ENCODE data around the gene ALG1.
"Not testable (repeated sequence)": the region's sequence is repeated elsewhere in the genome, so short reads cannot be mapped to it uniquely, and the experiment has no call there.

Gene ALG1

DNA sequence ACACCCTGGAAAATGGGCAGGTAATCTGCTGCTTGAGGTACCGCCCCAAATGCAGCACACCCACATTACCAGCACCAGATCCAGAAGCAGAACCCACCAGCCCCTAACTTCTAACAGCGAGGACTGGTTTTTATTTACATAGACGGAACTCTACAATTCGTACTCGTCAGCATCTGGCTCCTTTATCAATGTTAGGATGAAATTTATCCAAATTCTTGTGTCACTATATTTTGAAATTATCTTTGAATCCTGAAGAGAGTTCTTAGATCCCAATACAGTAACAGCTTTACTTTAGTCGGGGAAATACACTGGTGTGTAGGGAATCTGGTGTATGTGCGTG lies 332 bp upstream of the ALG1 start:
- no peak overlapping the region for H3K23ac ChIP-seq (ENCODE audit: low read length)
- no peak overlapping the region for H2BK15ac ChIP-seq (replicated peaks; ENCODE audit: low read depth)
- DNase-seq = no peak
- no peak overlapping the region for H2BK120ac ChIP-seq (ENCODE audit: low read depth, low read length)
- H3K36me3 ChIP-seq (ENCODE audit: control insufficient read depth, insufficient read depth, low read length) = peaks cover 1% of the 10 kb centered on the region
- H2BK5ac ChIP-seq (ENCODE audit: low read length) = no peak overlapping the region
- H3K9ac ChIP-seq (ENCODE audit: low read length) = no peak overlapping the region
- H3K27ac ChIP-seq (ENCODE audit: low read depth, low read length) = no peak overlapping the region
- H3K79me1 ChIP-seq (ENCODE audit: low read length) = peaks cover 4% of the 10 kb centered on the region
- H3K4me3 ChIP-seq (ENCODE audit: low read length) = no peak overlapping the region
- no peaks in the 10 kb centered on the region for H3K27me3 ChIP-seq (ENCODE audit: insufficient read depth, low read length, poor library complexity)
- no peak overlapping the region for H3K18ac ChIP-seq (ENCODE audit: low read length)
- H4K5ac ChIP-seq (ENCODE audit: low read length) = peak overlapping the region; percentile 7
- no CpG with 5 or more reads among the region's 7 CpGs for WGBS (ENCODE audit: extremely low coverage, insufficient coverage, low lambda C conversion rate)
- H4K8ac ChIP-seq (ENCODE audit: low read depth, low read length) = no peak overlapping the region
- peaks cover 8% of the 10 kb centered on the region for H3K79me2 ChIP-seq (ENCODE audit: control insufficient read depth, insufficient read depth, low read length)
- H2AK5ac ChIP-seq (ENCODE audit: low read length) = no peak overlapping the region
- H3K4ac ChIP-seq (ENCODE audit: low read depth, low read length) = no peak overlapping the region
- no peaks in the 10 kb centered on the region for H3K4me1 ChIP-seq (ENCODE audit: control insufficient read depth, low read depth, low read length)
- H3K4me2 ChIP-seq (ENCODE audit: low read length) = no peak overlapping the region
- H3K56ac ChIP-seq (ENCODE audit: low read length) = no peak overlapping the region

DNA sequence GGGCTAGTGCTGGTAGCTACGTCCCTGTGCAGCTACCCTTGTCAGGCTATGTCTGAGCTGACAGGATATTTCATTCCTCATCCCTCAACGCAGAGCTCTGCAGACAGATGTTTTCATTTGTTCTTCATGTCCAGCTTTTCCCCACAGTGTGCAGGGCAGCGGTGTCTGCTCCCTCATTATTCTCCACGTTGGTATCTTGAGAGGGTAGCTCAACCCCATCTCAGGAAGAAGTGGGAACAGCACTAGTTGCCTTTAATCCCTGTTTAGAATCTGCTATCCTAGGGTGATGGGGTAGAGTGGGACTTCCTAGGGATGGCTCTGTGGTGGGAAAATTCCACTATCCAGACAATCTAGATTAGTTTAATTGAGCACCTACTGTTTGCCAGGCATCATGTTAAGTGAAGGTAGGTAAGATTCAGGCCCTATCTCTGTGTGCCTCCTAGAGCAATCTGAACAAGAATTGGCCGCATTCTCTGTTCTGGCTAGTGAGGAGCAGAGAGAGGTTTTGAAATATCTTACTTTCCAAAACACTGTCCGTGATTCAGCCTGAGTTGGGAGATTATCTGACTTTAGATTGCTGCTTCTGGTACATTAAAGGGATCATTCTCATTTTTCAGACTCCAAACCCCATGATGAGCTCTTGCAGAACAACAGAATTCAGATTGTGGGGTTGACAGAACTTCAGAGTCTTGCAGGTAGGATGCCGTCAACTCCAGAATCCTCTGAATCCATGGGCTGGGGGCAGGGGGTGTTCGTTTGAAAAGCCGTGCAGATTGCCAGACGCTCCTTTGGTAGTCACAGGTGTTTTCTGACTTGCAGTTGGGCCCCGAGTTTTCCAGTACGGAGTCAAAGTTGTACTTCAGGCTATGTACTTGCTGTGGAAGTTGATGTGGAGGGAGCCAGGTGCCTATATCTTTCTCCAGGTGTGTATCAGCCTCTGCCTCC lies 963 bp downstream of the ALG1 start:
- peaks cover 8% of the 10 kb centered on the region for H3K79me2 ChIP-seq (ENCODE audit: control insufficient read depth, insufficient read depth, low read length)
- no peak overlapping the region for H3K27ac ChIP-seq (ENCODE audit: low read depth, low read length)
- no peak overlapping the region for H3K4ac ChIP-seq (ENCODE audit: low read depth, low read length)
- H4K8ac ChIP-seq (ENCODE audit: low read depth, low read length) = no peak overlapping the region
- peak overlapping the region; percentile 84 for H3K4me3 ChIP-seq (ENCODE audit: low read length)
- no peaks in the 10 kb centered on the region for H3K27me3 ChIP-seq (ENCODE audit: insufficient read depth, low read length, poor library complexity)
- peak overlapping the region; percentile 96 for H3K4me2 ChIP-seq (ENCODE audit: low read length)
- H3K23ac ChIP-seq (ENCODE audit: low read length) = no peak overlapping the region
- no peak overlapping the region for H2BK15ac ChIP-seq (replicated peaks; ENCODE audit: low read depth)
- no peak overlapping the region for H3K18ac ChIP-seq (ENCODE audit: low read length)
- H3K36me3 ChIP-seq (ENCODE audit: control insufficient read depth, insufficient read depth, low read length) = peaks cover 5% of the 10 kb centered on the region
- H3K56ac ChIP-seq (ENCODE audit: low read length) = peak overlapping the region; percentile 94
- peak overlapping the region; percentile 87 for H3K9ac ChIP-seq (ENCODE audit: low read length)
- H2BK120ac ChIP-seq (ENCODE audit: low read depth, low read length) = no peak overlapping the region
- no peaks in the 10 kb centered on the region for H3K4me1 ChIP-seq (ENCODE audit: control insufficient read depth, low read depth, low read length)
- H2BK5ac ChIP-seq (ENCODE audit: low read length) = no peak overlapping the region
- H3K79me1 ChIP-seq (ENCODE audit: low read length) = peaks cover 4% of the 10 kb centered on the region
- peak overlapping the region; percentile 84 for H4K5ac ChIP-seq (ENCODE audit: low read length)
- peak overlapping the region; percentile 57 for H2AK5ac ChIP-seq (ENCODE audit: low read length)
- no CpG with 5 or more reads among the region's 12 CpGs for WGBS (ENCODE audit: extremely low coverage, insufficient coverage, low lambda C conversion rate)
- no peak for DNase-seq

DNA sequence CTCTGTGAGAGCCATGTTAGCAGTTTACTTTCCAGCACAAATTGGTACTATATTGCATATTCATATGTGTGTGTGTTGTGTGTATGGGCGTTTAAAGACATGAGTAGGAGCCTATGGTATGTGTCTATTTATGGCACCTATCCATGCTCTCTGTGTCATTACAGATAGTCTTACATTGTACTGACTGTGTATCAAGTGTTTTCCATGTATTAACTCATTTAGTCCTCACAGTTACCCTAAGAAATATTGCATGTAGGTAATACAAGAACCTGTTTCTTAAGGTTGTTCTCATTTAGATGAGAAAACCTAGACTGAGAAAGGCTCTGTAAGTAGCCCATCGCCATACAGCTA lies 1.6 kb downstream of the ALG1 start:
- no peak overlapping the region for H3K4me3 ChIP-seq (ENCODE audit: low read length)

DNA sequence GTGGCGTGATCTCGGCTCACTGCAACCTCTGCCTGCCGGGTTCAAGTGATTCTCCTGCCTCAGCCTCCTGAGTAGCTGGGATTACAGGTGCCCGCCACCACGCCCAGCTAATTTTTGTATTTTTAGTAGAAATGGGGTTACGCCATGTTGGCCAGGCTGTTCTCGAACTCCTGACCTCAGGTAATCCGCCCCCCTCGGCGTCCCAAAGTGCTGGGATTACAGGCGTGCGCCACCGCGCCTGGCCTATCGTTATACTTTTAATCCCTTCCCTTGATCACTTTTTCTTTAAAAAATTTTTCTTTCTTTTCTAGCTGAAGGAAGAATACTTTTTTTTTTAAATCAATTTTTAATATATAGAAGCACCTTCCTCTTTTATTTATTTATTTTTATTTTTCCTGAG lies 2.1 kb downstream of the ALG1 start:
- H3K27me3 ChIP-seq (ENCODE audit: insufficient read depth, low read length, poor library complexity); H3K4me3 ChIP-seq (ENCODE audit: low read length); H3K27ac ChIP-seq (ENCODE audit: low read depth, low read length); H3K4me1 ChIP-seq (ENCODE audit: control insufficient read depth, low read depth, low read length); H3K4ac ChIP-seq (ENCODE audit: low read depth, low read length); H2AK5ac ChIP-seq (ENCODE audit: low read length); H2BK120ac ChIP-seq (ENCODE audit: low read depth, low read length); H3K23ac ChIP-seq (ENCODE audit: low read length); H3K79me1 ChIP-seq (ENCODE audit: low read length); H2BK5ac ChIP-seq (ENCODE audit: low read length); H3K56ac ChIP-seq (ENCODE audit: low read length); DNase-seq; H2BK15ac ChIP-seq (replicated peaks; ENCODE audit: low read depth); H4K5ac ChIP-seq (ENCODE audit: low read length); H3K36me3 ChIP-seq (ENCODE audit: control insufficient read depth, insufficient read depth, low read length); H3K9ac ChIP-seq (ENCODE audit: low read length); H3K18ac ChIP-seq (ENCODE audit: low read length); H3K4me2 ChIP-seq (ENCODE audit: low read length); H3K79me2 ChIP-seq (ENCODE audit: control insufficient read depth, insufficient read depth, low read length); H4K8ac ChIP-seq (ENCODE audit: low read depth, low read length): not testable (repeated sequence)
- no CpG with 5 or more reads among the region's 15 CpGs for WGBS (ENCODE audit: extremely low coverage, insufficient coverage, low lambda C conversion rate)

More for the DNA sequence above, 1.6 kb downstream of the ALG1 start:
- H2BK15ac ChIP-seq (replicated peaks; ENCODE audit: low read depth) = no peak overlapping the region
- peaks cover 4% of the 10 kb centered on the region for H3K79me1 ChIP-seq (ENCODE audit: low read length)
- no peak overlapping the region for H3K27ac ChIP-seq (ENCODE audit: low read depth, low read length)
- H3K79me2 ChIP-seq (ENCODE audit: control insufficient read depth, insufficient read depth, low read length) = peaks cover 8% of the 10 kb centered on the region
- no peaks in the 10 kb centered on the region for H3K4me1 ChIP-seq (ENCODE audit: control insufficient read depth, low read depth, low read length)
- no peak overlapping the region for H2BK5ac ChIP-seq (ENCODE audit: low read length)
- no peak overlapping the region for H3K56ac ChIP-seq (ENCODE audit: low read length)
- H3K36me3 ChIP-seq (ENCODE audit: control insufficient read depth, insufficient read depth, low read length) = peaks cover 5% of the 10 kb centered on the region
- H3K18ac ChIP-seq (ENCODE audit: low read length) = no peak overlapping the region
- no peak overlapping the region for H2AK5ac ChIP-seq (ENCODE audit: low read length)
- no CpG with 5 or more reads among the region's 2 CpGs for WGBS (ENCODE audit: extremely low coverage, insufficient coverage, low lambda C conversion rate)
- H3K23ac ChIP-seq (ENCODE audit: low read length) = no peak overlapping the region
- H3K4ac ChIP-seq (ENCODE audit: low read depth, low read length) = no peak overlapping the region
- H4K5ac ChIP-seq (ENCODE audit: low read length) = no peak overlapping the region
- H3K9ac ChIP-seq (ENCODE audit: low read length) = no peak overlapping the region
- no peak overlapping the region for H4K8ac ChIP-seq (ENCODE audit: low read depth, low read length)
- H3K27me3 ChIP-seq (ENCODE audit: insufficient read depth, low read length, poor library complexity) = no peaks in the 10 kb centered on the region
- H2BK120ac ChIP-seq (ENCODE audit: low read depth, low read length) = no peak overlapping the region
- no peak for DNase-seq
- no peak overlapping the region for H3K4me2 ChIP-seq (ENCODE audit: low read length)

DNA sequence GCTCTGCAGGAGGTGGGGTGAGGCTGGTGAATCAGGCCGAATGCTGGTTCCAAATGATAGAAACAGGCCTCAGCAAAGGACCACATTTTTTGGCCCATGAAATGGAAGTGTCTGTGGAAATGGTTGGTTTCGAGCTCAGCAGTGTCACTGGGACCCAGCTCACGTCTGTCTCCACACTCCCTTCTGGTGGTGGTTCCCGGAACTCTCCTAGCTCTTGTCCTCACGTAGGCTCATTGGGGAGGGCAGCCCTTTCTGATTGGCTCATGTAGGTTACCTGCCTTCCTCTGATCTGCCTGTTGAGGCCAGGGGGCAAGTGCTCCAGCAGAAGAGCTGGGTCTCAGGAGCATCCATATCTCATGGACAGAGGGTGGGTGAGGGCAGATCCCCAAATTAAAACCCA lies 4.0 kb downstream of the ALG1 start:
- Histone ChIP-seq H3K56ac (ENCODE audit: low read length) (no peak overlapping the region), H4K5ac (ENCODE audit: low read length) (no peak overlapping the region), H3K4me1 (ENCODE audit: control insufficient read depth, low read depth, low read length) (no peaks in the 10 kb centered on the region), H3K9ac (ENCODE audit: low read length) (no peak overlapping the region), H4K8ac (ENCODE audit: low read depth, low read length) (no peak overlapping the region), H3K4me3 (ENCODE audit: low read length) (no peak overlapping the region), H2AK5ac (ENCODE audit: low read length) (no peak overlapping the region), H3K4me2 (ENCODE audit: low read length) (no peak overlapping the region), H3K18ac (ENCODE audit: low read length) (no peak overlapping the region), H3K79me1 (ENCODE audit: low read length) (peaks cover 4% of the 10 kb centered on the region), H3K79me2 (ENCODE audit: control insufficient read depth, insufficient read depth, low read length) (peaks cover 8% of the 10 kb centered on the region), H3K27me3 (ENCODE audit: insufficient read depth, low read length, poor library complexity) (no peaks in the 10 kb centered on the region), H2BK120ac (ENCODE audit: low read depth, low read length) (no peak overlapping the region), H3K4ac (ENCODE audit: low read depth, low read length) (no peak overlapping the region), H3K27ac (ENCODE audit: low read depth, low read length) (no peak overlapping the region), H2BK15ac (replicated peaks; ENCODE audit: low read depth) (no peak overlapping the region), H3K36me3 (ENCODE audit: control insufficient read depth, insufficient read depth, low read length) (peaks cover 5% of the 10 kb centered on the region), H3K23ac (ENCODE audit: low read length) (no peak overlapping the region), H2BK5ac (ENCODE audit: low read length) (no peak overlapping the region)
- peak; percentile 76 for DNase-seq
- no CpG with 5 or more reads among the region's 5 CpGs for WGBS (ENCODE audit: extremely low coverage, insufficient coverage, low lambda C conversion rate)

DNA sequence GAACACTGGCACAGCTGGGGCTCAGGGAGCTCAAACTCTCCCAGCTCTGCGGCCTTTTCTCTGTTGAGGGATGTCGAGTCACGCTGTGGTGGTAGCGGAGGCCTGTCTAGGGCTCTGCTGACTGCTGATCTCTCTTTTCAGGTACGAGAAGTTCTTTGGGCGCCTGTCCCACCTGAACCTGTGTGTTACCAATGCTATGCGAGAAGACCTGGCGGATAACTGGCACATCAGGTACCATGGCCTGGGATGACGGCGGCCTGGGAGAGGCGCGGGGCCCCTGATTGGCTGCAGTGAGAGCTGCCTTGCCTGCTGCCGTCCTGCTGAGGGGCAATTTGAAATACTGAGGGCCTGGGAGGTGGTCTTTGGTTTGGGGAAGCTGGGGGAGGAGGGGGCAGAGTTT lies 5.7 kb downstream of the ALG1 start:
- H3K9ac ChIP-seq (ENCODE audit: low read length) = no peak overlapping the region
- H3K36me3 ChIP-seq (ENCODE audit: control insufficient read depth, insufficient read depth, low read length) = peaks cover 5% of the 10 kb centered on the region
- H3K4me1 ChIP-seq (ENCODE audit: control insufficient read depth, low read depth, low read length) = no peaks in the 10 kb centered on the region
- no peak overlapping the region for H2BK120ac ChIP-seq (ENCODE audit: low read depth, low read length)
- peaks cover 6% of the 10 kb centered on the region for H3K79me2 ChIP-seq (ENCODE audit: control insufficient read depth, insufficient read depth, low read length)
- WGBS (ENCODE audit: extremely low coverage, insufficient coverage, low lambda C conversion rate) = no CpG with 5 or more reads among the region's 13 CpGs
- no peaks in the 10 kb centered on the region for H3K27me3 ChIP-seq (ENCODE audit: insufficient read depth, low read length, poor library complexity)
- H2BK15ac ChIP-seq (replicated peaks; ENCODE audit: low read depth) = no peak overlapping the region
- H3K27ac ChIP-seq (ENCODE audit: low read depth, low read length) = no peak overlapping the region
- no peak overlapping the region for H2AK5ac ChIP-seq (ENCODE audit: low read length)
- no peak overlapping the region for H2BK5ac ChIP-seq (ENCODE audit: low read length)
- H3K79me1 ChIP-seq (ENCODE audit: low read length) = peaks cover 1% of the 10 kb centered on the region
- no peak overlapping the region for H3K4me2 ChIP-seq (ENCODE audit: low read length)
- DNase-seq = no peak
- H4K8ac ChIP-seq (ENCODE audit: low read depth, low read length) = no peak overlapping the region
- no peak overlapping the region for H3K18ac ChIP-seq (ENCODE audit: low read length)
- no peak overlapping the region for H3K4me3 ChIP-seq (ENCODE audit: low read length)
- no peak overlapping the region for H3K4ac ChIP-seq (ENCODE audit: low read depth, low read length)
- H3K56ac ChIP-seq (ENCODE audit: low read length) = no peak overlapping the region
- H3K23ac ChIP-seq (ENCODE audit: low read length) = no peak overlapping the region
- H4K5ac ChIP-seq (ENCODE audit: low read length) = no peak overlapping the region
